GM12864 (cell line): Measurements from ENCODE around the gene LONRF3.

ENCODE experiments used
- DNase-seq: peaks from one replicate; pipeline ENCODE4 v3.0.0-alpha.2; 2011; ENCODE audit warnings: low read depth
- H3K4me3 ChIP-seq: 2 replicates; pipeline ENCODE4 v1.5.1; 2011; ENCODE audit warnings: mild to moderate bottlenecking, low read depth, low read length, control low read depth
- CTCF ChIP-seq: IDR thresholded peaks from 2 replicates; pipeline ENCODE4 v1.5.1; 2011; ENCODE audit warnings: low read depth, mild to moderate bottlenecking, moderate library complexity, low read length, control low read depth, inconsistent platforms; ENCODE audit errors: missing control alignments

Gene LONRF3

GRCh38 chrX:118961866-118962560, 12.4 kb upstream of the LONRF3 start:
- no peak for TF ChIP-seq CTCF
- no peak for DNase-seq
- no peak overlapping the region for H3K4me3 ChIP-seq

GRCh38 chrX:118963159-118963558, 11.3 kb upstream of the LONRF3 start:
- no peak for DNase-seq
- no peak overlapping the region for H3K4me3 ChIP-seq
- no peak for TF ChIP-seq CTCF

- H3K4me3 ChIP-seq = no peak overlapping the region
- no peak for TF ChIP-seq CTCF
- DNase-seq = no peak
Measured at GRCh38 chrX:118964252-118964651, 10.2 kb upstream of the LONRF3 start.

- DNase-seq = no peak
- TF ChIP-seq CTCF = no peak
- H3K4me3 ChIP-seq = no peak overlapping the region
Measured at GRCh38 chrX:118965395-118965794, 9.0 kb upstream of the LONRF3 start.

- no peak for TF ChIP-seq CTCF
- no peak overlapping the region for H3K4me3 ChIP-seq
- no peak for DNase-seq
Measured at GRCh38 chrX:118968031-118968430, 6.4 kb upstream of the LONRF3 start.

GRCh38 chrX:118971552-118971951, 2.9 kb upstream of the LONRF3 start:
- DNase-seq = no peak
- TF ChIP-seq CTCF = no peak
- no peak overlapping the region for H3K4me3 ChIP-seq

GRCh38 chrX:118973389-118974087, 880 bp upstream of the LONRF3 start:
- no peak overlapping the region for H3K4me3 ChIP-seq
- no peak for TF ChIP-seq CTCF
- no peak for DNase-seq
